Activated CD4-positive, alpha-beta memory T cell treated with anti-CD3 and anti-CD28 coated beads for 36 hours (primary cell): ENCODE results near the gene ADGRF4. TPM values are rescaled to one million over a fixed set of nuclear protein-coding genes. Genes with fewer than 3 reads are reported as not detected.
"Not testable (repeated sequence)": the region's sequence is repeated elsewhere in the genome, so short reads cannot be mapped to it uniquely, and the experiment has no call there.

Experiments used
- CTCF ChIA-PET: fragments of 350-600 bp; sonication (Branson Sonifier 250); formaldehyde crosslinking; loops from one replicate; lab custom pipeline; 2021; ENCODE audit warnings: antibody characterized with exemption, inconsistent platforms; lab: Charles Lee
- POLR2A ChIA-PET: fragments of 350-600 bp; sonication (Branson Sonifier 250); formaldehyde crosslinking; loops from one replicate; lab custom pipeline; 2021; ENCODE audit warnings: antibody characterized with exemption; lab: Charles Lee
- DNase-seq: peaks from one replicate; pipeline ENCODE4 v3.0.0-alpha.2; 2020
- H3K27ac Mint-ChIP-seq: one replicate; pipeline ENCODE4 v1.8.0; 2021; ENCODE audit warnings: mixed read lengths
- H3K27me3 Mint-ChIP-seq: one replicate; pipeline ENCODE4 v1.8.0; 2021; ENCODE audit warnings: mixed read lengths
- H3K36me3 Mint-ChIP-seq: one replicate; pipeline ENCODE4 v1.8.0; 2021; ENCODE audit warnings: mixed read lengths
- H3K4me1 Mint-ChIP-seq: one replicate; pipeline ENCODE4 v1.8.0; 2021; ENCODE audit warnings: low read depth, mixed read lengths
- H3K4me3 Mint-ChIP-seq: one replicate; pipeline ENCODE4 v1.8.0; 2021; ENCODE audit warnings: mild to moderate bottlenecking, mixed read lengths
- H3K9me3 Mint-ChIP-seq: one replicate; pipeline ENCODE4 v1.8.0; 2021; ENCODE audit warnings: mixed read lengths
- intact Hi-C: fragments of 100-400 bp; cut with micrococcal nuclease; formaldehyde crosslinking; loops from one replicate; pipeline ENCODE4 v1.15.1; 2023
- total RNA-seq, 2 experiments: library from RNA; stranded (reverse); gene quantifications; one replicate each; pipeline ENCODE4 v1.2.3, GENCODE V29; 2021

The ADGRF4 gene
- total RNA-seq, 2 experiments from 2014 or later = not detected

- CTCF ChIA-PET, POLR2A ChIA-PET, H3K36me3 Mint-ChIP-seq: not testable (repeated sequence)
Measured at GRCh38 chr6:47745269-47745668, 46.9 kb downstream of the ADGRF4 start.

DNA sequence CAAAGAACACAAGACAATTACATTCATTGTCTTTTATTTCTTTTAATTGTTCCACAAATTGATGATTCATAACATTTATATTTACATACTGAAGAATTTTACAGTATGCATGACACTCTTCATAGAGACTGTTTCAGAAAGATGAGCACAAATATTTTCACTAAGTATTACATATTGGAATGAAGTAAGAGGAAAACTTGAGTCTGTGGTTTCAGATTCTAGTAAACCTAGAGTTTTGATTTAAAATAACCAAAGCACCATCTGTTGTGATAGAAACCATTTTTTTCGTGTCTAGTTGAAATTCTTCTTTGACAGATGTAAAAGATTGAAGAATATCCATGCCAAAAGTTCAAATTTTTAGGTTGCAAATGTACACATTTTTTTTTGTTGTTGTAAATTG is 51.4 kb downstream of the ADGRF4 start:
- ChIA-PET CTCF (no interaction called here), POLR2A (no interaction called here)
- no peak for DNase-seq
- Mint-ChIP-seq H3K27ac (no peak overlapping the region), H3K4me1 (peaks cover 4% of the 10 kb centered on the region), H3K36me3 (no peaks in the 10 kb centered on the region), H3K27me3 (peaks cover 13% of the 10 kb centered on the region), H3K9me3 (no peaks in the 10 kb centered on the region), H3K4me3 (no peak overlapping the region)
- intact Hi-C loops = no loop called here

More at GRCh38 chr6:47745269-47745668, 46.9 kb downstream of the ADGRF4 start:
- H3K4me3 Mint-ChIP-seq, DNase-seq, H3K27me3 Mint-ChIP-seq, H3K9me3 Mint-ChIP-seq, H3K27ac Mint-ChIP-seq, intact Hi-C loops: not testable (repeated sequence)
- peaks cover 14% of the 10 kb centered on the region for H3K4me1 Mint-ChIP-seq

GRCh38 chr6:47752801-47753200 is 54.4 kb downstream of the ADGRF4 start:
- peaks cover 15% of the 10 kb centered on the region for H3K27me3 Mint-ChIP-seq
- H3K4me3 Mint-ChIP-seq = no peak overlapping the region
- no peaks in the 10 kb centered on the region for H3K36me3 Mint-ChIP-seq
- CTCF ChIA-PET = no interaction called here
- H3K4me1 Mint-ChIP-seq = peaks cover 4% of the 10 kb centered on the region
- DNase-seq = no peak
- H3K9me3 Mint-ChIP-seq = peaks cover 3% of the 10 kb centered on the region
- POLR2A ChIA-PET = no interaction called here
- intact Hi-C loops = no loop called here
- H3K27ac Mint-ChIP-seq = no peak overlapping the region

DNA sequence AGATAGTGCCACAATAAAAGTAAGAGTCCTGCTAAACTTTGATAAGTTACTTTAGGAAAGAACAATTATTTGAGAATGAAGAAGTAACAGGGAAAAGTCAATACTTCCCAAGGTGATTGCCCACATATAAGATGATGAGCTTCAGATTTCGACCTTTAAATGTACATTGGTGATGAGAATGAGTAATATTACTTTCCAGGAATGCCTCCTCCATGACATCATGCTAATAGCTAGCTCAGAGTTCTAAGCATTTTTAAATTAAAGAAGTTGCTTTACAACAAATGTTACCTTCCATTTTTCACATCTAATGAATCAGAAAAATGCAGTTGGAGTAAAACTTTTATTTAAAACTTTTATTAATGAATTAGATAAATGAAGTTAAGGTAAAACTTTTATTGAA is 61.0 kb downstream of the ADGRF4 start:
- POLR2A ChIA-PET = no interaction called here
- H3K27me3 Mint-ChIP-seq = peaks cover 9% of the 10 kb centered on the region
- intact Hi-C loops = no loop called here
- no peaks in the 10 kb centered on the region for H3K4me1 Mint-ChIP-seq
- CTCF ChIA-PET = no interaction called here
- no peaks in the 10 kb centered on the region for H3K36me3 Mint-ChIP-seq
- peaks cover 3% of the 10 kb centered on the region for H3K9me3 Mint-ChIP-seq
- no peak overlapping the region for H3K27ac Mint-ChIP-seq
- H3K4me3 Mint-ChIP-seq = no peak overlapping the region
- no peak for DNase-seq

DNA sequence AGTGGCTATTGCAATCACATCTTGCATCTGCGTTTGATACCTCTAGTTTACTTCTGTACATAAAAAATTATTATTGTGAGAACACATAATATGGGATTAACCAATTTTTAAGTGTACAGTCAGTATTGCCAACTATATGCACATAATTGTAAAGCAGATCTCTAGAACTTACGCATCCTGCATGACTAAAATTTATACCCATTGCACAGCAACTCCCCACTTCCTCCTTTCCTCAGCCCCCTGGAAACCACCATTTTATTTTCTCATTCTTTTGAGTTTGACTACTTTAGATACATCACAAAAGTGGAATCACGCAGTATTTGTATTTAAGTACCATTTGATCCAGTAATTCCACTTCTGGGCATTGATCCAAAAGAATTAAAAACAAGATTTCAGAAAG is 64.1 kb downstream of the ADGRF4 start:
- no peak overlapping the region for H3K27ac Mint-ChIP-seq
- DNase-seq = no peak
- intact Hi-C loops = no loop called here
- no peak overlapping the region for H3K4me3 Mint-ChIP-seq
- no peaks in the 10 kb centered on the region for H3K36me3 Mint-ChIP-seq
- H3K4me1 Mint-ChIP-seq = no peaks in the 10 kb centered on the region
- CTCF ChIA-PET = interaction anchor here (0.6 kb wide), 1 partner anchor 347 kb away, joined by 4 read pairs; no protein-coding TSS in a partner anchor
- peaks cover 7% of the 10 kb centered on the region for H3K27me3 Mint-ChIP-seq
- POLR2A ChIA-PET = no interaction called here
- H3K9me3 Mint-ChIP-seq = peaks cover 4% of the 10 kb centered on the region

DNA sequence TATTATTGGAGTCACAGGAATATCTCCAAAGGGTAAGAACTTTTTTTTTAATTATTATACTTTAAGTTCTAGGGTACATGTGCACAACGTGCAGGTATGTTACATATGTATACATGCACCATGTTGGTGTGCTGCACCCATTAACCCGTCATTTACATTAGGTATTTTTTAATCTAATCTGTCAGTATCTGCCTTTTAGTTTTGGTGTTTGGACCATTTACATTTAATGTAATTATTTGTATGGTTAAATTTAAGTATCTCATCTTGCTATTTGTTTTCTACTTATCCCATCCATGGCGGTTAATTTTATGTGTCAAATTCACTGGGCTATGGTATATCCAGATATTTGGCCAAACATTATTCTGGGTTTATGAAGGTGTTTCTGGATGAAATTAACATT is 68.1 kb downstream of the ADGRF4 start:
- ChIA-PET CTCF (interaction anchor here (0.6 kb wide), 1 partner anchor 24 kb away, joined by 3 read pairs; no protein-coding TSS in a partner anchor), POLR2A (no interaction called here)
- H3K36me3 Mint-ChIP-seq = no peaks in the 10 kb centered on the region
- H3K27ac Mint-ChIP-seq = no peak overlapping the region
- no peaks in the 10 kb centered on the region for H3K4me1 Mint-ChIP-seq
- H3K27me3 Mint-ChIP-seq = peaks cover 12% of the 10 kb centered on the region
- no peak for DNase-seq
- H3K4me3 Mint-ChIP-seq = no peak overlapping the region
- peaks cover 4% of the 10 kb centered on the region for H3K9me3 Mint-ChIP-seq
- intact Hi-C loops = no loop called here

DNA sequence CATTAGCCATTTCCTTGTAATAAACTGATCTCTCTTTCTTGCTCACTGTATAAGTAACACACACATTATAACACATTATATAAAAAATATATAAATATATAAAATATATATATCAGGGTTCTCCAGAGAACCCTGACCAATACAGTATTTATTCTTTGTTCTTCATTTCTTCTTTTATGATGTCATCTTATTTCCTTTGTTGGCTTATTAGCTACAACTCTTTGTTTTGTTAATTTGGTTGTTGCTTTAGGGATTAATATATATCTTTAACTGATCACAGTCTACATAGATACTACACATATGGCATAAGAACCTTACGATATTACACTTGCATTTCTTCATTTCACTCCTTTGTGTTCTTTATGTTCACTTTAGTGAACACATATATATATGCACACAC is 68.7 kb downstream of the ADGRF4 start:
- Mint-ChIP-seq H3K27me3 (peaks cover 12% of the 10 kb centered on the region), H3K27ac (no peak overlapping the region), H3K4me3 (no peak overlapping the region), H3K4me1 (no peaks in the 10 kb centered on the region), H3K9me3 (peaks cover 4% of the 10 kb centered on the region), H3K36me3 (no peaks in the 10 kb centered on the region)
- ChIA-PET POLR2A (no interaction called here), CTCF (no interaction called here)
- DNase-seq = no peak
- intact Hi-C loops = no loop called here

GRCh38 chr6:47769982-47770381 is 71.6 kb downstream of the ADGRF4 start:
- Mint-ChIP-seq H3K27ac (no peak overlapping the region), H3K27me3 (peaks cover 7% of the 10 kb centered on the region), H3K36me3 (no peaks in the 10 kb centered on the region), H3K4me3 (no peak overlapping the region), H3K4me1 (no peaks in the 10 kb centered on the region), H3K9me3 (peaks cover 4% of the 10 kb centered on the region)
- no peak for DNase-seq
- POLR2A ChIA-PET = no interaction called here
- CTCF ChIA-PET = no interaction called here
- intact Hi-C loops = no loop called here

Other genes with a start within 250 kb of the ADGRF4 start
- 10 to 100 TPM; 22.6 to 23.6 TPM for gene CD2AP, start 220.8 kb upstream of the ADGRF4 start, total RNA-seq
- not detected for gene OPN5, start 83.5 kb downstream of the ADGRF4 start, total RNA-seq